ENCODE results near the gene AK4.

The AK4 gene

GRCh38 chr1:65206836-65207235, 58.8 kb downstream of the AK4 start:
- no peak for TF ChIP-seq CTCF (conservative IDR thresholded peaks at IDR 0.05; ENCODE audit: control insufficient read depth, insufficient read depth, low read depth, low read length)
- DNase-seq (ENCODE audit: low read depth) = no peak

GRCh38 chr1:65207317-65207716, 59.3 kb downstream of the AK4 start:
- peak; percentile 44 for DNase-seq (ENCODE audit: low read depth)
- no peak overlapping the region for H3K4me3 ChIP-seq (ENCODE audit: control insufficient read depth, low read depth, low read length)
- no peak for TF ChIP-seq CTCF (conservative IDR thresholded peaks at IDR 0.05; ENCODE audit: control insufficient read depth, insufficient read depth, low read depth, low read length)

More at GRCh38 chr1:65206836-65207235, 58.8 kb downstream of the AK4 start:
- no peak overlapping the region for H3K4me3 ChIP-seq (ENCODE audit: control insufficient read depth, low read depth, low read length)

GRCh38 chr1:65208563-65208973, 60.6 kb downstream of the AK4 start:
- TF ChIP-seq CTCF (conservative IDR thresholded peaks at IDR 0.05; ENCODE audit: control insufficient read depth, insufficient read depth, low read depth, low read length) = no peak
- no peak for DNase-seq (ENCODE audit: low read depth)
- no peak overlapping the region for H3K4me3 ChIP-seq (ENCODE audit: control insufficient read depth, low read depth, low read length)

- TF ChIP-seq CTCF (conservative IDR thresholded peaks at IDR 0.05; ENCODE audit: control insufficient read depth, insufficient read depth, low read depth, low read length) = peak; percentile 60
- no peak overlapping the region for H3K4me3 ChIP-seq (ENCODE audit: control insufficient read depth, low read depth, low read length)
- DNase-seq (ENCODE audit: low read depth) = peak; percentile 69
These were observed 61.2 kb downstream of the AK4 start for GRCh38 chr1:65209005-65209885.

GRCh38 chr1:65210325-65210724, 62.3 kb downstream of the AK4 start:
- DNase-seq (ENCODE audit: low read depth) = no peak
- H3K4me3 ChIP-seq (ENCODE audit: control insufficient read depth, low read depth, low read length) = no peak overlapping the region
- no peak for TF ChIP-seq CTCF (conservative IDR thresholded peaks at IDR 0.05; ENCODE audit: control insufficient read depth, insufficient read depth, low read depth, low read length)

- H3K4me3 ChIP-seq (ENCODE audit: control insufficient read depth, low read depth, low read length) = no peak overlapping the region
- no peak for TF ChIP-seq CTCF (conservative IDR thresholded peaks at IDR 0.05; ENCODE audit: control insufficient read depth, insufficient read depth, low read depth, low read length)
- DNase-seq (ENCODE audit: low read depth) = peak; percentile 27
These were observed 63.3 kb downstream of the AK4 start for GRCh38 chr1:65211331-65211730.
